H9 (cell line): Measurements from ENCODE around the gene RPL38. TPM values are rescaled to one million over a fixed set of nuclear protein-coding genes. Genes with fewer than 3 reads are reported as not detected.

ENCODE experiments used
- DNase-seq: peaks from one replicate; pipeline ENCODE4 v3.0.0-alpha.2; 2017
- H2AFZ ChIP-seq: one replicate; pipeline ENCODE4 v1.6.1; 2013; ENCODE audit warnings: mild to moderate bottlenecking, low read length, control low read depth, moderate library complexity
- H2AK5ac ChIP-seq: 2 replicates; pipeline ENCODE4 v1.6.1; 2013; ENCODE audit warnings: low read length, control low read depth, mixed read lengths; ENCODE audit not compliant: insufficient read length
- H2BK120ac ChIP-seq: one replicate; pipeline ENCODE4 v1.6.1; 2013; ENCODE audit warnings: low read depth, mild to moderate bottlenecking, low read length, control low read depth, inconsistent platforms; ENCODE audit not compliant: poor library complexity, severe bottlenecking
- H2BK12ac ChIP-seq: 2 replicates; pipeline ENCODE4 v1.6.1; 2013; ENCODE audit warnings: low read length, control low read depth, mixed read lengths, low read depth; ENCODE audit not compliant: insufficient read length
- H2BK15ac ChIP-seq: 2 replicates; pipeline ENCODE4 v1.6.1; 2013; ENCODE audit warnings: low read depth, low read length, control low read depth
- H2BK20ac ChIP-seq: one replicate; pipeline ENCODE4 v1.6.1; 2013; ENCODE audit warnings: low read depth, mild to moderate bottlenecking, low read length, control low read depth, inconsistent platforms; ENCODE audit not compliant: poor library complexity, severe bottlenecking
- H2BK5ac ChIP-seq: 2 replicates; pipeline ENCODE4 v1.6.1; 2013; ENCODE audit warnings: low read length, control low read depth, mixed read lengths; ENCODE audit not compliant: insufficient read length
- H3K14ac ChIP-seq: 2 replicates; pipeline ENCODE4 v1.6.1; 2013; ENCODE audit warnings: low read length, control low read depth; ENCODE audit not compliant: insufficient read depth
- H3K18ac ChIP-seq: 2 replicates; pipeline ENCODE4 v1.6.1; 2013; ENCODE audit warnings: low read depth, mild to moderate bottlenecking, mixed read lengths, low read length, control low read depth; ENCODE audit not compliant: insufficient read length
- H3K23ac ChIP-seq: 2 replicates; pipeline ENCODE4 v1.6.1; 2013; ENCODE audit warnings: low read length, control low read depth, mixed read lengths, low read depth; ENCODE audit not compliant: insufficient read length
- H3K23me2 ChIP-seq: 2 replicates; pipeline ENCODE4 v1.6.1; 2013; ENCODE audit warnings: low read depth, mild to moderate bottlenecking, mixed read lengths, low read length, control low read depth; ENCODE audit not compliant: insufficient read length, poor library complexity, severe bottlenecking
- H3K27ac ChIP-seq: 2 replicates; pipeline ENCODE4 v1.5.1; 2013; ENCODE audit warnings: low read length, control low read depth, mixed read lengths, low read depth; ENCODE audit not compliant: insufficient read length
- H3K27me3 ChIP-seq: 2 replicates; pipeline ENCODE4 v1.6.1; 2013; ENCODE audit warnings: low read length, control low read depth, inconsistent platforms; ENCODE audit not compliant: insufficient read depth
- H3K4ac ChIP-seq: 2 replicates; pipeline ENCODE4 v1.6.1; 2013; ENCODE audit warnings: low read depth, mild to moderate bottlenecking, control low read depth, inconsistent platforms, low read length, moderate library complexity
- H3K4me1 ChIP-seq: 2 replicates; pipeline ENCODE4 v1.6.1; 2013; ENCODE audit warnings: low read length, control low read depth, inconsistent platforms; ENCODE audit not compliant: insufficient read depth
- H3K4me2 ChIP-seq: 2 replicates; pipeline ENCODE4 v1.6.1; 2013; ENCODE audit warnings: low read length, control low read depth, mixed read lengths; ENCODE audit not compliant: insufficient read length, insufficient read depth
- H3K56ac ChIP-seq: 2 replicates; pipeline ENCODE4 v1.6.1; 2013; ENCODE audit warnings: low read depth, mild to moderate bottlenecking, mixed read lengths, low read length, control low read depth; ENCODE audit not compliant: insufficient read length
- H3K79me1 ChIP-seq: 2 replicates; pipeline ENCODE4 v1.6.1; 2013; ENCODE audit warnings: low read depth, mild to moderate bottlenecking, moderate library complexity, low read length, control low read depth, inconsistent platforms; ENCODE audit not compliant: insufficient read depth, poor library complexity, severe bottlenecking
- H3K79me2 ChIP-seq: 2 replicates; pipeline ENCODE4 v1.6.1; 2013; ENCODE audit warnings: low read length, control low read depth, inconsistent platforms; ENCODE audit not compliant: insufficient read depth
- H3K9ac ChIP-seq: 2 replicates; pipeline ENCODE4 v1.6.1; 2013; ENCODE audit warnings: low read length, control low read depth, mixed read lengths; ENCODE audit not compliant: insufficient read length; ENCODE audit errors: extremely low read depth
- H3K9me3 ChIP-seq: one replicate; pipeline ENCODE4 v1.6.1; 2013; ENCODE audit warnings: low read depth, low read length, inconsistent platforms; ENCODE audit not compliant: control insufficient read depth
- H3T11ph ChIP-seq: one replicate; pipeline ENCODE4 v1.6.1; 2013; ENCODE audit warnings: mild to moderate bottlenecking, low read length, control low read depth, inconsistent platforms
- H4K20me1 ChIP-seq: one replicate; pipeline ENCODE4 v1.6.1; 2013; ENCODE audit not compliant: control insufficient read depth, insufficient read length, insufficient read depth
- H4K5ac ChIP-seq: 2 replicates; pipeline ENCODE4 v1.6.1; 2013; ENCODE audit warnings: low read depth, mild to moderate bottlenecking, mixed read lengths, low read length, control low read depth; ENCODE audit not compliant: insufficient read length
- H4K8ac ChIP-seq: replicated peaks from 2 replicates; pipeline ENCODE4 v1.6.1; 2013; ENCODE audit warnings: low read length, control low read depth, mixed read lengths, low read depth; ENCODE audit not compliant: insufficient read length
- H4K91ac ChIP-seq: 2 replicates; pipeline ENCODE4 v1.6.1; 2013; ENCODE audit warnings: low read depth, mild to moderate bottlenecking, moderate library complexity, mixed read lengths, low read length, control low read depth; ENCODE audit not compliant: insufficient read length
- H3K27ac Mint-ChIP-seq, 3 experiments: 2 replicates in 2 of 3; 3 replicates in 1 of 3; pipeline ENCODE4 v1.8.0; 2020 to 2021; ENCODE audit warnings: mixed read lengths in 3 of 3, mild to moderate bottlenecking in 1 of 3, moderate library complexity in 1 of 3
- H3K27me3 Mint-ChIP-seq: 2 replicates; pipeline ENCODE4 v1.8.0; 2021; ENCODE audit warnings: low read depth, mild to moderate bottlenecking, moderate library complexity, mixed read lengths
- H3K36me3 Mint-ChIP-seq, 3 experiments: 2 replicates in 2 of 3; 3 replicates in 1 of 3; pipeline ENCODE4 v1.8.0; 2020 to 2021; ENCODE audit warnings: low read depth in 3 of 3, mixed read lengths in 3 of 3; ENCODE audit not compliant: insufficient read depth in 1 of 3
- H3K4me1 Mint-ChIP-seq, 2 experiments: 2 replicates each; pipeline ENCODE4 v1.8.0; 2020; ENCODE audit warnings: mixed read lengths in 2 of 2
- H3K4me3 Mint-ChIP-seq, 2 experiments: 2 replicates in 1 of 2; 3 replicates in 1 of 2; pipeline ENCODE4 v1.8.0; 2020 to 2021; ENCODE audit warnings: mild to moderate bottlenecking in 2 of 2, mixed read lengths in 2 of 2, moderate library complexity in 1 of 2
- H3K9me3 Mint-ChIP-seq, 2 experiments: 2 replicates in 1 of 2; 3 replicates in 1 of 2; pipeline ENCODE4 v1.8.0; 2020; ENCODE audit warnings: mild to moderate bottlenecking in 2 of 2, mixed read lengths in 2 of 2, moderate library complexity in 1 of 2
- CTCF ChIP-seq: fragments of 200-600 bp; sonication (generic); conservative IDR thresholded peaks from 3 replicates; pipeline ENCODE4 v1.8.0; 2021; ENCODE audit warnings: antibody characterized with exemption, mild to moderate bottlenecking
- WGBS: extraction: QIAGEN DNeasy Blood & Tissue Kit; methylation state at CpG from one replicate; pipeline ENCODE4 v1.1.7; 2013; ENCODE audit warnings: missing lambda C conversion rate, low lambda C conversion rate, mixed read lengths; ENCODE audit not compliant: insufficient read length; ENCODE audit errors: extremely low coverage; 5-methylcytosine and 5-hydroxymethylcytosine counted together
- total RNA-seq: library from RNA; stranded (reverse); gene quantifications from 2 replicates; pipeline ENCODE4 v1.2.1, GENCODE V29; 2021

RPL38 gene
- total RNA-seq, 1 experiment from 2014 or later = 1,358 TPM

GRCh38 chr17:74201250-74201649 is 2.2 kb upstream of the RPL38 start:
- Histone ChIP-seq H3K4me2 (no peak overlapping the region), H3K23ac (no peak overlapping the region), H4K8ac (no peak overlapping the region), H2BK12ac (no peak overlapping the region), H3K56ac (no peak overlapping the region), H4K91ac (no peak overlapping the region), H2BK20ac (no peak overlapping the region), H3K4me1 (0 out of 2 replicates have a peak, but pooled peaks cover 3% of the 10 kb centered on the region), H4K5ac (no peak overlapping the region), H3K23me2 (peaks cover 8% of the 10 kb centered on the region), H2BK15ac (no peak overlapping the region), H2BK120ac (no peak overlapping the region), H3K14ac (no peak overlapping the region), H2AK5ac (no peak overlapping the region), H3K79me2 (peaks cover 20% of the 10 kb centered on the region; the same call in 1 of the 2 replicates), H3K9ac (no peak overlapping the region), H3K27me3 (no peaks in the 10 kb centered on the region; the same call in 1 of the 2 replicates), H3T11ph (no peak overlapping the region), H3K4ac (no peak overlapping the region), H3K18ac (no peak overlapping the region), H3K27ac (no peak overlapping the region), H2BK5ac (no peak overlapping the region), H4K20me1 (no peaks in the 10 kb centered on the region), H2AFZ (no peak overlapping the region), H3K79me1 (peaks cover 3% of the 10 kb centered on the region), H3K9me3 (no peaks in the 10 kb centered on the region)
- Mint-ChIP-seq H3K9me3 (peaks cover 3% of the 10 kb centered on the region in 2 experiments; a peak in 3 of 5 replicates), H3K27me3 (peaks cover 42% of the 10 kb centered on the region), H3K4me3 (no peak overlapping the region), H3K4me1 (peaks cover 16 to 35% of the 10 kb centered on the region in 2 experiments), H3K27ac (peak overlapping the region in 1 of 3 experiments; percentile 24; a peak in 1 of 7 replicates), H3K36me3 (peaks cover 23 to 28% (median 27%) of the 10 kb centered on the region in 3 experiments)
- DNase-seq = no peak
- no CpG with 5 or more reads among the region's 8 CpGs for WGBS
- no peak for TF ChIP-seq CTCF
